ENCODE measurements around the gene STAT4. TPM values are rescaled to one million over a fixed set of nuclear protein-coding genes. Genes with fewer than 3 reads are reported as not detected.
"Not testable (repeated sequence)": the region's sequence is repeated elsewhere in the genome, so short reads cannot be mapped to it uniquely, and the experiment has no call there.

Gene STAT4
- total RNA-seq, 1 donor from 2014 or later: 2.6 TPM

- no peaks in the 10 kb centered on the region for H3K27me3 ChIP-seq (ENCODE audit: control insufficient read depth in 3 of 3, insufficient read depth in 3 of 3, low read length in 3 of 3)
- H3K27ac ChIP-seq (ENCODE audit: low read depth, low read length): no peak overlapping the region
- no peaks in the 10 kb centered on the region for H3K9me3 ChIP-seq (ENCODE audit: control insufficient read depth in 3 of 3, low read length in 3 of 3)
- peaks cover 51 to 93% (median 85%) of the 10 kb centered on the region in 3 donors for H3K36me3 ChIP-seq (ENCODE audit: control insufficient read depth in 3 of 3, insufficient read depth in 3 of 3, low read length in 3 of 3)
- H3K9ac ChIP-seq (ENCODE audit: low read depth in 1 of 3, low read length in 3 of 3): no peak overlapping the region
- no peaks in the 10 kb centered on the region for H3K4me1 ChIP-seq (ENCODE audit: control insufficient read depth in 3 of 3, insufficient read depth in 3 of 3, low read length in 3 of 3)
- H3K4me3 ChIP-seq (ENCODE audit: low read length in 3 of 3): no peak overlapping the region
Measured at GRCh38 chr2:191001624-191002023, 149.2 kb downstream of the STAT4 start.

GRCh38 chr2:191001032-191001431 lies 149.8 kb downstream of the STAT4 start:
- Histone ChIP-seq H3K4me3 (ENCODE audit: low read length in 3 of 3) (no peak overlapping the region), H3K4me1 (ENCODE audit: control insufficient read depth in 3 of 3, insufficient read depth in 3 of 3, low read length in 3 of 3) (no peaks in the 10 kb centered on the region), H3K27ac (ENCODE audit: low read depth, low read length) (no peak overlapping the region), H3K36me3 (ENCODE audit: control insufficient read depth in 3 of 3, insufficient read depth in 3 of 3, low read length in 3 of 3) (peaks cover 50 to 91% (median 84%) of the 10 kb centered on the region in 3 donors), H3K9ac (ENCODE audit: low read depth in 1 of 3, low read length in 3 of 3) (no peak overlapping the region), H3K9me3 (ENCODE audit: control insufficient read depth in 3 of 3, low read length in 3 of 3) (no peaks in the 10 kb centered on the region), H3K27me3 (ENCODE audit: control insufficient read depth in 3 of 3, insufficient read depth in 3 of 3, low read length in 3 of 3) (no peaks in the 10 kb centered on the region)

- H3K27ac ChIP-seq (ENCODE audit: low read depth, low read length): no peak overlapping the region
- H3K9ac ChIP-seq (ENCODE audit: low read depth in 1 of 3, low read length in 3 of 3): no peak overlapping the region
- no peak overlapping the region for H3K4me3 ChIP-seq (ENCODE audit: low read length in 3 of 3)
- no peaks in the 10 kb centered on the region for H3K4me1 ChIP-seq (ENCODE audit: control insufficient read depth in 3 of 3, insufficient read depth in 3 of 3, low read length in 3 of 3)
- no peaks in the 10 kb centered on the region for H3K9me3 ChIP-seq (ENCODE audit: control insufficient read depth in 3 of 3, low read length in 3 of 3)
- peaks cover 51 to 91% (median 80%) of the 10 kb centered on the region in 3 donors for H3K36me3 ChIP-seq (ENCODE audit: control insufficient read depth in 3 of 3, insufficient read depth in 3 of 3, low read length in 3 of 3)
- no peaks in the 10 kb centered on the region for H3K27me3 ChIP-seq (ENCODE audit: control insufficient read depth in 3 of 3, insufficient read depth in 3 of 3, low read length in 3 of 3)
Measured at GRCh38 chr2:190999949-191000665, 150.7 kb downstream of the STAT4 start.

- Histone ChIP-seq H3K9ac (ENCODE audit: low read depth in 1 of 3, low read length in 3 of 3) (no peak overlapping the region), H3K9me3 (ENCODE audit: control insufficient read depth in 3 of 3, low read length in 3 of 3) (no peaks in the 10 kb centered on the region), H3K4me3 (ENCODE audit: low read length in 3 of 3) (no peak overlapping the region), H3K27ac (ENCODE audit: low read depth, low read length) (no peak overlapping the region), H3K27me3 (ENCODE audit: control insufficient read depth in 3 of 3, insufficient read depth in 3 of 3, low read length in 3 of 3) (no peaks in the 10 kb centered on the region), H3K4me1 (ENCODE audit: control insufficient read depth in 3 of 3, insufficient read depth in 3 of 3, low read length in 3 of 3) (no peaks in the 10 kb centered on the region), H3K36me3 (ENCODE audit: control insufficient read depth in 3 of 3, insufficient read depth in 3 of 3, low read length in 3 of 3) (peaks cover 54 to 90% (median 77%) of the 10 kb centered on the region in 3 donors)
Measured at GRCh38 chr2:190999058-190999457, 151.7 kb downstream of the STAT4 start.

- H3K4me1 ChIP-seq (ENCODE audit: control insufficient read depth in 3 of 3, insufficient read depth in 3 of 3, low read length in 3 of 3): no peaks in the 10 kb centered on the region
- no peak overlapping the region for H3K27ac ChIP-seq (ENCODE audit: low read depth, low read length)
- H3K9me3 ChIP-seq (ENCODE audit: control insufficient read depth in 3 of 3, low read length in 3 of 3): no peaks in the 10 kb centered on the region
- H3K9ac ChIP-seq (ENCODE audit: low read depth in 1 of 3, low read length in 3 of 3): no peak overlapping the region
- no peaks in the 10 kb centered on the region for H3K27me3 ChIP-seq (ENCODE audit: control insufficient read depth in 3 of 3, insufficient read depth in 3 of 3, low read length in 3 of 3)
- no peak overlapping the region for H3K4me3 ChIP-seq (ENCODE audit: low read length in 3 of 3)
- H3K36me3 ChIP-seq (ENCODE audit: control insufficient read depth in 3 of 3, insufficient read depth in 3 of 3, low read length in 3 of 3): peaks cover 47 to 87% (median 75%) of the 10 kb centered on the region in 3 donors
Measured at GRCh38 chr2:190997526-190998113, 153.2 kb downstream of the STAT4 start.

GRCh38 chr2:190996947-190997346 lies 153.8 kb downstream of the STAT4 start:
- no peak overlapping the region for H3K27ac ChIP-seq (ENCODE audit: low read depth, low read length)
- H3K36me3 ChIP-seq (ENCODE audit: control insufficient read depth in 3 of 3, insufficient read depth in 3 of 3, low read length in 3 of 3): peaks cover 49 to 85% (median 75%) of the 10 kb centered on the region in 3 donors
- H3K27me3 ChIP-seq (ENCODE audit: control insufficient read depth in 3 of 3, insufficient read depth in 3 of 3, low read length in 3 of 3): no peaks in the 10 kb centered on the region
- H3K9me3 ChIP-seq (ENCODE audit: control insufficient read depth in 3 of 3, low read length in 3 of 3): no peaks in the 10 kb centered on the region
- no peaks in the 10 kb centered on the region for H3K4me1 ChIP-seq (ENCODE audit: control insufficient read depth in 3 of 3, insufficient read depth in 3 of 3, low read length in 3 of 3)
- no peak overlapping the region for H3K4me3 ChIP-seq (ENCODE audit: low read length in 3 of 3)
- no peak overlapping the region for H3K9ac ChIP-seq (ENCODE audit: low read depth in 1 of 3, low read length in 3 of 3)

- Histone ChIP-seq H3K27me3 (ENCODE audit: control insufficient read depth in 3 of 3, insufficient read depth in 3 of 3, low read length in 3 of 3) (no peaks in the 10 kb centered on the region), H3K36me3 (ENCODE audit: control insufficient read depth in 3 of 3, insufficient read depth in 3 of 3, low read length in 3 of 3) (peaks cover 51 to 85% (median 72%) of the 10 kb centered on the region in 3 donors), H3K9me3 (ENCODE audit: control insufficient read depth in 3 of 3, low read length in 3 of 3) (no peaks in the 10 kb centered on the region), H3K27ac (ENCODE audit: low read depth, low read length) (no peak overlapping the region), H3K4me1 (ENCODE audit: control insufficient read depth in 3 of 3, insufficient read depth in 3 of 3, low read length in 3 of 3) (no peaks in the 10 kb centered on the region), H3K9ac (ENCODE audit: low read depth in 1 of 3, low read length in 3 of 3) (no peak overlapping the region), H3K4me3 (ENCODE audit: low read length in 3 of 3) (no peak overlapping the region)
Measured at GRCh38 chr2:190996338-190996946, 154.4 kb downstream of the STAT4 start.

- not testable (repeated sequence) for H3K4me1 ChIP-seq (ENCODE audit: control insufficient read depth in 3 of 3, insufficient read depth in 3 of 3, low read length in 3 of 3); H3K9ac ChIP-seq (ENCODE audit: low read depth in 1 of 3, low read length in 3 of 3); H3K27ac ChIP-seq (ENCODE audit: low read depth, low read length); H3K27me3 ChIP-seq (ENCODE audit: control insufficient read depth in 3 of 3, insufficient read depth in 3 of 3, low read length in 3 of 3); H3K9me3 ChIP-seq (ENCODE audit: control insufficient read depth in 3 of 3, low read length in 3 of 3); H3K4me3 ChIP-seq (ENCODE audit: low read length in 3 of 3)
- peaks cover 56 to 84% (median 72%) of the 10 kb centered on the region in 3 donors for H3K36me3 ChIP-seq (ENCODE audit: control insufficient read depth in 3 of 3, insufficient read depth in 3 of 3, low read length in 3 of 3)
Measured at GRCh38 chr2:190995315-190995714, 155.5 kb downstream of the STAT4 start.

GRCh38 chr2:190994148-190994547 lies 156.6 kb downstream of the STAT4 start:
- no peaks in the 10 kb centered on the region for H3K27me3 ChIP-seq (ENCODE audit: control insufficient read depth in 3 of 3, insufficient read depth in 3 of 3, low read length in 3 of 3)
- no peak overlapping the region for H3K9ac ChIP-seq (ENCODE audit: low read depth in 1 of 3, low read length in 3 of 3)
- no peak overlapping the region for H3K27ac ChIP-seq (ENCODE audit: low read depth, low read length)
- H3K9me3 ChIP-seq (ENCODE audit: control insufficient read depth in 3 of 3, low read length in 3 of 3): no peaks in the 10 kb centered on the region
- H3K4me3 ChIP-seq (ENCODE audit: low read length in 3 of 3): no peak overlapping the region
- H3K36me3 ChIP-seq (ENCODE audit: control insufficient read depth in 3 of 3, insufficient read depth in 3 of 3, low read length in 3 of 3): peaks cover 55 to 80% (median 72%) of the 10 kb centered on the region in 3 donors
- no peaks in the 10 kb centered on the region for H3K4me1 ChIP-seq (ENCODE audit: control insufficient read depth in 3 of 3, insufficient read depth in 3 of 3, low read length in 3 of 3)

GRCh38 chr2:190993292-190993643 lies 157.5 kb downstream of the STAT4 start:
- Histone ChIP-seq H3K36me3 (ENCODE audit: control insufficient read depth in 3 of 3, insufficient read depth in 3 of 3, low read length in 3 of 3) (peaks cover 54 to 84% (median 74%) of the 10 kb centered on the region in 3 donors), H3K9me3 (ENCODE audit: control insufficient read depth in 3 of 3, low read length in 3 of 3) (no peaks in the 10 kb centered on the region), H3K9ac (ENCODE audit: low read depth in 1 of 3, low read length in 3 of 3) (no peak overlapping the region), H3K4me3 (ENCODE audit: low read length in 3 of 3) (no peak overlapping the region), H3K27me3 (ENCODE audit: control insufficient read depth in 3 of 3, insufficient read depth in 3 of 3, low read length in 3 of 3) (no peaks in the 10 kb centered on the region), H3K27ac (ENCODE audit: low read depth, low read length) (no peak overlapping the region), H3K4me1 (ENCODE audit: control insufficient read depth in 3 of 3, insufficient read depth in 3 of 3, low read length in 3 of 3) (no peaks in the 10 kb centered on the region)

Data from skeletal muscle tissue (tissue), 4 donors.